Measurements from ENCODE around the gene CCL2.

CCL2 gene

DNA sequence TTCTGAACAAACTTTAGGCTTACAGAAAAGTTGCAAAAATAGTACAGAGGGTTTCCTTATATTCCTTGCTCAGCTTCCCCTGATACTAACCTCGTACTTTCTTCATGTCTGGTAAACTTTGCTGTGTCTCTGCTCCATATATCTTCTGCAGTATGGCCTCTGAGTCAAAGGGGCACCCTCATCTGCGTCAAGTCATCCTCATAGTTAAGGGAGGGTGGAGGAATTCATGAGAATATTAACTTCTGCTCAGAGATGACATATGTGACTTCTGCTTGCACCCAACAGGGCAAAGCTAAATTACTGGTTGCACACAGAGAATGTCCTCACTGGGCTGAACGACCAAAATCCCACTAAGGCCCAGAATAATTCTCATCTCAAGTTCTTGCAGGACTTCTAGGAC lies 10.6 kb downstream of the CCL2 start:
- DNase-seq (ENCODE audit: low read depth): no peak

DNA sequence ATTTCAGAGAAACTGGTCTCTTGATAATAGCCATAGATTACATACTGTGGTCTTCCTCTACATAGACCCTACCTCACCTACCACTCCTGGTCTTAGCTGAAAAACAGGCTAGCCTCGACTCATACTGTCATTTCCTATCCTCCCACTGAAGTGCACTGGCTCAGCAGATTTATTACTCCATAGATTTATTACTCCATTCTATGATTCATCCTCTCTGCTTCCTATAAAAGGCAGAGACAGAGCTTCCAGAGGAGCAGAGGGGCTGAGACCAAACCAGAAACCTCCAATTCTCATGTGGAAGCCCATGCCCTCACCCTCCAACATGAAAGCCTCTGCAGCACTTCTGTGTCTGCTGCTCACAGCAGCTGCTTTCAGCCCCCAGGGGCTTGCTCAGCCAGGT lies 14.9 kb downstream of the CCL2 start, which contains the start of gene CCL7:
Gene CCL7, plus strand, starts transcription at position 253 of the 400 bp plus-strand sequence. Its CDS starts 70 bp downstream, at position 323.
- DNase-seq (ENCODE audit: low read depth): no peak

DNA sequence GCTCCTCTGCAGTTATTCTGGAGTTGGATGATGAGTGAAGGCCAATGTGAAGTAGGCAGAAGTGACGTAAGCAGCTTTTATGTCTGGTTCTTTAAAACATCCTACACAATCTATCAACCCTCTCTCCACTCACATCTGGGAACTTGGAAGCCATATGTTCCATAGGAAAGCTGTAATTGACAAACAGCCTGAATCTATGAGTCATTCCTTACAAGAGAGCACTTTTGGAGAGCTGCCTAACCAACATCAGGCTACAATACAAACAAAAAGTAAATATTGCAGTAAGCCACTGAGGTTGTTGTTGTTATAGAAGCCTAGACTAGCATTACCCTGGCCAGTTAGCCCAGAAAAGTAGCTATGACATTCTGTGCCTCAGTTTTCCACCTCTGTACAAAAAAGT lies 20.8 kb downstream of the CCL2 start:
- DNase-seq (ENCODE audit: low read depth): peak; percentile 81

- no peak for DNase-seq (ENCODE audit: low read depth)
Observed at GRCh38 chr17:34276826-34277225, 21.7 kb downstream of the CCL2 start.

GRCh38 chr17:34283571-34283970 lies 28.5 kb downstream of the CCL2 start:
- DNase-seq (ENCODE audit: low read depth): no peak

DNA sequence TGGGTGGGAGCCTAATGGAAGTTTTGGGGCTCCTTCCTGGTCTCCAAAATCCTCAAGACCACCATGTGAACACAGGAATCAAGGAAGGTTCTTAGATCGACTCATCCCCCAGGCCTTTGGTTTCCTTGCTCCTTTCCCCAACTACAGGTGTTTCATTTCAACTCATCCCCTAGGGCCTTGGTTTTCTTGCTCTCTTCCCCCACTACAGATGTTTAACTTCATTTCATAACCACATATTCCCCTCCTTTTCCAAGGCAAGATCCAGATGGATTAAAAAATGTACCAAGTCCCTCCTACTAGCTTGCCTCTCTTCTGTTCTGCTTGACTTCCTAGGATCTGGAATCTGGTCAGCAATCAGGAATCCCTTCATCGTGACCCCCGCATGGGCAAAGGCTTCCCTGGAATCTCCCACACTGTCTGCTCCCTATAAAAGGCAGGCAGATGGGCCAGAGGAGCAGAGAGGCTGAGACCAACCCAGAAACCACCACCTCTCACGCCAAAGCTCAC lies 30.3 kb downstream of the CCL2 start, which contains the start of gene CCL11:
Gene CCL11, plus strand, starts transcription at position 457 of the 507 bp plus-strand sequence. CDS start 67 bp downstream, outside the sequence.
- no peak for DNase-seq (ENCODE audit: low read depth)

DNA sequence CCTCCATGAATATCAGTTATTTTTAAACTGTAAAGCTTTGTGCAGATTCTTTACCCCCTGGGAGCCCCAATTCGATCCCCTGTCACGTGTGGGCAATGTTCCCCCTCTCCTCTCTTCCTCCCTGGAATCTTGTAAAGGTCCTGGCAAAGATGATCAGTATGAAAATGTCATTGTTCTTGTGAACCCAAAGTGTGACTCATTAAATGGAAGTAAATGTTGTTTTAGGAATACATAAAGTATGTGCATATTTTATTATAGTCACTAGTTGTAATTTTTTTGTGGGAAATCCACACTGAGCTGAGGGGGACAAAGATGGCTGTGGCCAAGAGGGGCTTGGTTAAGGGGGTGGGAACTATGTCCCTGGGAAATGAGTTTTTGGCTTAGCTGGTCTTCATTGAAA lies 32.8 kb downstream of the CCL2 start:
- no peak for DNase-seq (ENCODE audit: low read depth)

DNA sequence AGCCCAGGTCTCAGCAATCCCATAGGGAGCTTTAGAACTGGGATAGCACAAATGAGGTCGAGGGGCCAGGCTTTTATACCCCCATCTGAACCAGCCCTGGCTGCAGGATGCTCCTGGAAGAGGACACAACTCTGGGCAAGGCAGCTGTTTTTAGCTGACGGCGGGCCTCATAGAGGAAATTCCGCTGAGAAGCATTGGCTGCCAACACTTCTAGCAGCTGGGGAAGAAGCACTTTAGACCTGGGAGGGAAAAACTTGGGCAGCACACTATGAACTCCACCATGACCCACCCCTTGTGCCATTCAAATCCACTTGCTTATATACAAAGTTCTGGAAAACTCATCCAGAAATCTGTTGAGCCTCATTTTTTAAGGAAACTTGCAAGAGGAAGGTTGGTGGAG lies 35.5 kb downstream of the CCL2 start:
- DNase-seq (ENCODE audit: low read depth): no peak

- DNase-seq (ENCODE audit: low read depth): no peak
Observed at GRCh38 chr17:34291721-34292348, 36.8 kb downstream of the CCL2 start.

DNA sequence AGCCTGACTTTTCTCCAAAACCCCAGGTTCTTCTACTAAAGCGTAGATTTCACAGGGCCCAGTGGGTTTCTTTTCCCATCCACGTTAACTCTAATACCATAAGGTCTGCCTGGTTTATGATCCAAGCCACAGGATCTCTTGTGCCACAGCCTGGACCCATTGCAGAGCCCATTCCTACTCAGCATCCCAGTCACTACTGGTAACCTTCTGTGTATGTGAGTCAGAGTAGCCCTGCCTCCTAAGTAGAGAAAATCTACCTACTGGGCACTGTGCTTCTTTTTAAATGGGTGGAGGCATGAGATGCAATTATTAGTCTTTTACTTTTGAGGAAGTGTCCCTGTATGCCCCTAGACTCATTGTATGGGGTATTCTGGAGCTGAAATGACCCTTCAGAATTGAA lies 43.9 kb downstream of the CCL2 start:
- DNase-seq (ENCODE audit: low read depth): no peak

DNA sequence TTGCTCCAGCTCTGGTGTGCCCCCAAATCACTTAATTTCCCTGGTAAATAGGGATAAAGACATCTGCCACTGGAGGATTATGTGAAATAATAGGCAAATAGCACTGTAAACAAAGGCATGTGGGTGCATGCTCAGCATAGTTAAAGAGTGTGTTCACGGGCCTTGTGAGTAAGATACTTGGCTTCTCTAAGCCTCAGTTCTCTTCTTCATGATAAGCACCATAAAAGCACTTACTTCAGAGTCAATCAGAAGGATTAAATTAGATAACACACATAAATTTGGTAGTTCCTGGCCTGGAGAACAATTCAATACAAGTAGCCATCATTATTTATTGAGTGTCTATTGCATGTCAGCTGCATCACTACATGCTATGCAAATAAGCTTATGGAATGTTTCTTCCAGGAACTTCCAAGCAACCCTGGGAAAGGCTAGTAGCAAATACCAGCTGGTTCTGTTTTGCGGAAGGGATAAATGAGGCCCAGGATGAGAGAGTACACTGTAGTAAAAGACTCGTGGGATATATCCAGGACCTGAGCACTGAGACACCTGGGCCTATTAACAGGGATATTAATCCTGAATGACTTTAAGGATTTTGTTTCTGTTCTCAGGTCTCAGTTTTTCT lies 45.0 kb downstream of the CCL2 start:
- no peak for DNase-seq (ENCODE audit: low read depth)

- DNase-seq (ENCODE audit: low read depth): no peak
Observed at GRCh38 chr17:34300652-34301370, 45.7 kb downstream of the CCL2 start.

- DNase-seq (ENCODE audit: low read depth): no peak
Observed at GRCh38 chr17:34301986-34302385, 46.9 kb downstream of the CCL2 start.

- DNase-seq (ENCODE audit: low read depth): no peak
Observed at GRCh38 chr17:34302636-34303035, 47.6 kb downstream of the CCL2 start.

GRCh38 chr17:34303606-34304005 lies 48.5 kb downstream of the CCL2 start:
- no peak for DNase-seq (ENCODE audit: low read depth)

DNA sequence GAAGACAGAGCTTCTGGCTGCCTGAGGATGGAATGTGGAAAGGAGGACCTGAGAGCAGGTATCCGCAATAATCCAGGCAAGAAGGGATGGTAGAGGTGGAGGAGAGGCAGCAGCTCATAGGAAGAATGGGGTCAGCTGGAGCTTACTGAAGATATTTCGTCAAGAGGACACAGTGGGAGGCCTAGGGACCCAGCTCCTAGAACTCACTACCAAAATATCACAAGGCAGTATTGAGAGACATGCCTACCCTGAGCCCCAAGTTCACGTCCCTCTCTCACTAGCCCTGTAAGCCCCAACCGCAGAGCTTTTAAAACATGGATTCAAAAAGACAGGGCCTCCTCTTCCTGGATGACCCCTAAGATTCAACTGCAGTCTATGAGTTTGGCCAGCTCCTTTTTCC lies 50.0 kb downstream of the CCL2 start:
- DNase-seq (ENCODE audit: low read depth): no peak

- DNase-seq (ENCODE audit: low read depth): no peak
Observed at GRCh38 chr17:34305606-34306005, 50.5 kb downstream of the CCL2 start.

DNA sequence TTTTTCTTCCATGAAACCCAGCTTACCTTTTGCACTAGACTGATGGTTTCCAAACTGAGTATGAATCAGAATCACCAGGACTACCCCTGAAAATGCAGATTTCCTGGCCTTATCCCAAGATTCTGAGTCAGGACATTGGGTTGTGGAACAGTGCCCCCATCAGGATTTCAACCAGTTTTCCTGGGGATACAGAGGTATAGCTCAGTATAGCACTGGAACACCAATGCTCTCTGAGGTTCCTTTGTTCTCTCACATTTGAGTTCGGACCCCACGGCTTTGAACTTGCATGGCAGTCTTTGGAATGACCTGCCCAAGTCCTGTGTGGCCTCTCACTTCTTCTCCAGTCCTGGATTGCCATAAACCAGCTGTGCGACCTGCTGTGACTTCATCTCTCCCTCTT lies 51.4 kb downstream of the CCL2 start:
- DNase-seq (ENCODE audit: low read depth): no peak
